ENCODE measurements around the gene SULT1A3.
A peak's percentile ranks its signal among the peaks of the same experiment; 100 is the strongest.
"Not testable (repeated sequence)": the region's sequence is repeated elsewhere in the genome, so short reads cannot be mapped to it uniquely, and the experiment has no call there.

The SULT1A3 gene

DNA sequence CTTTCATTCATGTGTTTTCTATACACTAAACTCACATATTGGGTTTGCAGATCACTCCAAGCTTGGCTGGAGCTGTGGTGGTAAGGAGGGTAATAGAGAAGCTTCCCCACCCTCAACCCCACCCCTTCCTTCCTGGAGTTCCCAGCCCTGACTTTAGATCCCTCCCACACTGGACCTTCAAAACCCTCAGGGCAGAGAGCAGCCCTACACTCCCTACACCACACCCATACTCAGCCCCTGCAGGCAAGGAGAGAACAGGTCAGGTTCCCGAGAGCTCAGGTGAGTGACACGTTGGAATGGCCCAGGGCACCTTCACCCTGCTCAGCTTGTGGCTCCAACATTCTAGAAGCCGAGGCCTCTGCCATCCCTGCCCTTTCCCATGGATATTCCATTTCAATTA lies at the start of gene SULT1A3:
Gene SULT1A3, plus strand, starts transcription at position 207 of the 400 bp plus-strand sequence. CDS start 1,474 bp downstream, outside the sequence.
- DNase-seq (ENCODE audit: low read depth in 3 of 3): not testable (repeated sequence)

DNA sequence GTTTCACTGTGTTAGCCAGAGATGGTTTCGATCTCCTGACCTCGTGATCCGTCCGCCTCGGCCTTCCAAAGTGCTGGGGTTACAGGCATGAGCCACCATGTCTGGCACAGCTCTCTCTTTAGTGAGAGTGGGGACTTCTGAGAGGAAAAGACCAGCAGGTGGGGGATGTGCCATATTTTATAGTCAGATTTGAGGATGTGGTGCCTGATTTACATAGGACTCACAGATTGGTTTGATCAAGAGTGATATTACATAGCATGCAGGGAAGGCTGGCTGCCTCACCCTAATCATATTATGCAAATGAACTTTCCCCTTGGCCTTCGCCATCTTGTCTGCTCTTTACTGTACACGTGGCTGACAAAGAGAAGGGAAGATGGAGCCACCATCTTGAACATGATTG lies 48.0 kb upstream of the SULT1A3 start:
- no peak for DNase-seq (ENCODE audit: low read depth in 3 of 3)

DNA sequence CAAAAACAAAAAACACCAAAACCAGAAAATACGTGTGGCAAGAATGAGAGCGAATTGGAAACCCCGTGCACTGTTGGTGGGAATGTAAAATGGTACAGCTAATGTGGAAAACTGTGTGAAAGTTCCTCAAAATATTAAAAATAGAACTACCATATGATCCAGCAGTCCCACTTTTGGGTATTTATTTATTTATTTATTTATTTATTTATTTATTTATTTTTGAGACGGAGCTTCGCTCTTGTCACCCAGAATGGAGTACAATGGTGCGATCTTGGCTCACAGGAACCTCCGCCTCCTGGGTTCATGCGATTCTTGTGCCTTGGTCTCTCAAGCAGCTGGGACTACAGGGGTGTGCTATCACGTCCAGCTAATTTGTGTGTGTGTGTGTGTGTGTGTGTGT lies 46.5 kb upstream of the SULT1A3 start:
- no peak for DNase-seq (ENCODE audit: low read depth in 3 of 3)

DNA sequence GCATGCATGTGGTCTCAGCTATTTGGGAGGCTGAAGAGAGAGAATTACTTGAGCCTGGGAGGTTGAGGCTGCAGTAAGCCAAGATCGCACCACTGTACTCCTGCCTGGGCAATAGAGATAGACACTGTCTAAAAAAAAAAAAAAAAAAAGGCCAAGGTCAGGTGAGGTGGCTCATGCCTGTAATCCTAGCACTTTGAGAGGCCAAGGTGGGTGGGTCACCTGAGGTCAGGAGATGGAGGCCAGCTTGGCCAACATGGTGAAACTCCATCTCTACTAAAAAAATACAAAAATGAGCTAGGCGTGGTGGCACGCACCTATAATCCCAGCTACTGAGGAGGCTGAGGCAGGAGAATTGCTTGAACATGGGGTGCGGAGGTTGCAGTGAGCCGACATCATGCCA lies 43.9 kb upstream of the SULT1A3 start:
- no peak for DNase-seq (ENCODE audit: low read depth in 3 of 3)

DNA sequence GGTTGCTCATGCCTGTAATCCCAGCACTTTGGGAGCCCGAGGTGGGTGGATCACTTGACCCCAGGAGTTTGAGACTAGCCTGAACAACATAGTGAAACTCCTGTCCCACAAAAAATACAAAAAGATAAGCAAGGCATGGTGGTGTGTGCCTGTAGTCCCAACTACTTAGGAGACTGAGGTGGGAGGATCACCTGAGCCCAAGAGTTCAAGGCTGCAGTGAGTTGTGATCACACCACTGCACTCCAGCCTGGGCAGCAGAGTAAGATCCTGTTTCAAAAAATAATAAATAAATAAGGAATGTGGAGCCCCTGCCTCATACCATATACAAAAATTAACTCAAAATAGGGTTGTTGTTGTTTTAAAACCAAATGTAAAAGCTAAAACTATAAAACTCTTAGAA lies 41.8 kb upstream of the SULT1A3 start:
- no peak for DNase-seq (ENCODE audit: low read depth in 3 of 3)

DNA sequence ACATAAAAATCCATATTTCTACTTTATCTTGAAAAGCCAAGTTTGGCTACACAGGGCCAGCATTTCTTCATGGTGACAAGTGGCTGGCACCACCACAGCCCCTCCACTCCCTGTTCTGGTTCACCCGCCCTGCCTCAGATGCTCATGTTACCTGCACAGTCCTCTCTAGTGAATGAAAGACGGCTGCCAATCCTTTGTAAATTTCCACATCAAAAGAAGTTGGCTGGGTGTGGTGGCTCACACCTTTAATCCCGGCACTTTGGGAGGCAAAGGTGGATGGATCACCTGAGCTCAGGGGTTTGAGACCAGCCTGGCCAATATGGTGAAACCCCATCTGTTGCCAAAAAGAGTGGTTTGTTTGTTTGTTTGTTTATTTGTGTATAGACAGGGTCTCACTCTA lies 35.5 kb upstream of the SULT1A3 start:
- DNase-seq (ENCODE audit: low read depth in 3 of 3): no peak

DNA sequence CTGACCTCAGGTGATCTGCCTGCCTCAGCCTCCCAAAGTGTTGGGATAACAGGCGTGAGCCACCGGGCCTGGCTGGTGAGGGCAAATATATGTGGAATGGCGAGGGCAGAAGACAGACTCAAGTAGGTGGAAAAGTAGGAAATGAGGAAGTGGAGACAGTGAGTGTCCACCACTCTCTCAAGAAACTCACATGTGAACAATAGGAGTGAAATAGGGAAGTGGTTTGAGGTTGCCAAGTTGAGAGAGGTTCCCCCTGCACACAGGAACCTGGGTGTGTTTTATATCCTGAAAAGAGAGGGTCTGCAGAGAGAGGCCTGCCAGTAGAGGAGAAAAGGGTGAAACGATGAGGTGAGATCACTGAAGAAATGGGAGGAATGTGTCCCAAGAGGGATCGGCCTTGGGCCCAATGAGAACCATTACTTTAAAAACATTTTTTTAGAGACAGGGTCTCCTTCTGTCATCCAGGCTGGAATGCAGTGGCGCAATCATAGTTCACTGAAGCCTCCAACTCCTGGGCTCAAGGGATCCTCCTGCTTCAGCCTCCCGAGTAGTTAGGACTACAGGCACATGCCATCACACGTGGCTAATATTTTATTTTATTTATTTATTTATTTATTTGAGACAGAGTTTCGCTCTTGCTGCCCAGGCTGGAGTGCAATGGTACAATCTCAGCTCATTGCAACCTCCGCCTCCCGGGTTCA lies 32.7 kb upstream of the SULT1A3 start:
- DNase-seq (ENCODE audit: low read depth in 3 of 3): no peak

DNA sequence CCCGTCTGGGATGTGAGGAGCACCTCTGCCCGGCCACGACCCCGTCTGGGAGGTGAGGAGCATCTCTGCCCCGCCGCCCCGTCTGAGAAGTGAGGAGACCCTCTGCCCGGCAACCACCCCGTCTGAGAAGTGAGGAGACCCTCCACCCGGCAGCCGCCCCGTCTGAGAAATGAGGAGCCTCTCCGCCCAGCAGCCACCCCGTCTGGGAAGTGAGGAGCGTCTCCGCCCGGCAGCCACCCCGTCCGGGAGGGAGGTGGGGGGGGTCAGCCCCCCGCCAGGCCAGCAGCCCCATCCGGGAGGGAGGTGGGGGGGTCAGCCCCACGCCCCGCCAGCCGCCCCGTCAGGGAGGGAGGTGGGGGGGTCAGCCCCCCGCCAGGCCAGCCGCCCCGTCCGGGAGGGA lies 30.3 kb upstream of the SULT1A3 start:
- DNase-seq (ENCODE audit: low read depth in 3 of 3): not testable (repeated sequence)

DNA sequence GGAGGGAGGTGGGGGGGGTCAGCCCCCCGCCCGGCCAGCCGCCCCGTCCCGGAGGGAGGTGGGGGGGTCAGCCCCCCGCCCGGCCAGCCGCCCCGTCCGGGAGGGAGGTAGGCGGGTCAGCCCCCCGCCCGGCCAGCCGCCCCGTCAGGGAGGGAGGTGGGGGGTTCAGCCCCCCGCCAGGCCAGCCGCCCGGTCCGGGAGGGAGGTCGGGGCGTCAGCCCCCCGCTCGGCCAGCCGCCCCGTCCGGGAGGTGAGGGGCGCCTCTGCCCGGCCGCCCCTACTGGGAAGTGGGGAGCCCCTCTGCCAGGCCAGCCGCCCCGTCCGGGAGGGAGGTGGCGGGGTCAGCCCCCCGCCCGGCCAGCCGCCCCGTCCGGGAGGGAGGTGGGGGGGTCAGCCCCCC lies 29.6 kb upstream of the SULT1A3 start:
- DNase-seq (ENCODE audit: low read depth in 3 of 3): not testable (repeated sequence)

DNA sequence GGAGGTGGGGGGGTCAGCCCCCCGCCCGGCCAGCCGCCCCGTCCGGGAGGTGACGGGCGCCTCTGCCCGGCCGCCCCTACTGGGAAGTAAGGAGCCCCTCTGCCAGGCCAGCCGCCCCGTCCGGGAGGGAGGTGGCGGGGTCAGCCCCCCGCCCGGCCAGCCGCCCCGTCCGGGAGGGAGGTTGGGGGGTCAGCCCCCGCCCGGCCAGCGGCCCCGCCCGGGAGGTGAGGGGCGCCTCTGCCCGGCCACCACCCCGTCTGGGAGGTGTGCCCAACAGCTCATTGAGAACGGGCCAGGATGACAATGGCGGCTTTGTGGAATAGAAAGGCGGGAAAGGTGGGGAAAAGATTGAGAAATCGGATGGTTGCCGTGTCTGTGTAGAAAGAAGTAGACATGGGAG lies 28.9 kb upstream of the SULT1A3 start:
- DNase-seq (ENCODE audit: low read depth in 3 of 3): not testable (repeated sequence)

DNA sequence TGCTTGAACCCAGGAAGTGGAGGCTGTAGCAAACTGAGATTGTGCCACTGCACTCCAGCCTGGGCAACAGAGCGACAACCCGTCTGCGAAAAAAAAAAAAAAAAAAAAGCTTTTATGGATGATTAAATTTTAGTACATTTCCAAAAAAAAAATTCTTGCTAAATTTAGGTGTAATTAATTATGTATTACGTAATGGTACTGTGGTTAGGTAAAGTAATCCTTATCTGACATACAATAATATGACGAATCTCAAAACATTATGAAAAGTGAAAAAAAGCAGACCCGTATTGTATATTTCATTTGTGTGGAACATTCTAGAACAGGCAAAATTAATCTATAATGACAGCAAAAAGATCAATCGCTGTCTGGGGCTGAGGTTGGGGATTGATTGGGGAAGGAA lies 26.0 kb upstream of the SULT1A3 start:
- DNase-seq (ENCODE audit: low read depth in 3 of 3): no peak

DNA sequence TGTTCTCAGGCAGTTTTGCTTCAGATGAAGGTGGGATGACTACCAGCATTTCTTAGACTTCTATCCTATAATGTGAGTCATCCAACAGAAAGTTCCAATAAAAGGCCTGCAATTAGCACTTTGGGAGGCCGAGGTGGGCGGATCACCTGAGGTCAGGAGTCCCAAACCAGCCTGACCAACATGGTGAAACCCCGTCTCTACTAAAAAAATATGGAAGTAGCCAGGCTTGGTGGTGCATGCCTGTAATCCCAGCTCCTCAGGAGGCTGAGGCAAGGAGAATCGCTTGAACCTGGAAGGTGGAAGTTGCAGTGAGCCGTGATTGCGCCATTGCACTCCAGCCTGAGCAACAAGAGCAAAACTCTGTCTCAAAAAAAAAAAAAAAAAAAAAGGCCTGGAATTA lies 22.2 kb upstream of the SULT1A3 start:
- not testable (repeated sequence) for DNase-seq (ENCODE audit: low read depth in 3 of 3)

DNA sequence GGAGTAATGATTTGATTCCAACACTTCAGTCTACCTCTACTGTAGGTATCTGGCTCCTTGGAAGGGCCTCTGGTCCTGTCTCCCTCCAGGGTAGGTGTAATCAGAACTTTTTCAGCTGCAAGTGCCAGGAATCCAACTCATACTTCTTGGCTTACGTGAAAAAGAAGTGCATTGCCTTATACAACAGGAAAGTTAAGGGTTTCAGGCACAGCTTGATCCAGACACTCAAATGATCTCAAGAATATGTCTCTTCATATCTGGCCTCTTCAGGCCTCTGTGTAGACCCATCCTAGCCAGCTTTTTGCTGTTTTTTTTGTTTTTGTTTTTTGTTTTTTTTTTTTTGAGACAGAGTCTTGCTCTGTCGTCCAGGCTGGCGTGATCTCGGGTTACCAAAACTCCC lies 19.9 kb upstream of the SULT1A3 start:
- no peak for DNase-seq (ENCODE audit: low read depth in 3 of 3)

DNA sequence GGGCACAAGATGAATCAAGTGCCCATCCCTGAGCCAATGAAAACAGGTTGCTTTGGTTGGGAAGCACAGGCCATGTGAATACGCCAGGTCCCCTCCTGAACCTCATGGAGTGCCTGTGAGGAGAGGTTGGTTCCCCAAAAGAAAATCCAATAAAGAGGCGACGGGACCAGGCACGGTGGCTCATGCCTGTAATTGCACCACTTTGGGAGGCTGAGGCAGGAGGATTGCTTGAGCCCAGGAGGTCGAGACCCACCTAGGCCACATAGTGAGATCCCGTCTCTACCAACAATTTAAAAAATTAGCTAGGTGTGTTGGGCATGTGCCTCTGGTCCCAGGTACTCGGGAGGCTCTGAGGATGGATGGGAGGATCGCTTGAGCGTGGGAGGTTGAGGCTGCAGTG lies 19.1 kb upstream of the SULT1A3 start:
- DNase-seq (ENCODE audit: low read depth in 3 of 3): no peak

DNA sequence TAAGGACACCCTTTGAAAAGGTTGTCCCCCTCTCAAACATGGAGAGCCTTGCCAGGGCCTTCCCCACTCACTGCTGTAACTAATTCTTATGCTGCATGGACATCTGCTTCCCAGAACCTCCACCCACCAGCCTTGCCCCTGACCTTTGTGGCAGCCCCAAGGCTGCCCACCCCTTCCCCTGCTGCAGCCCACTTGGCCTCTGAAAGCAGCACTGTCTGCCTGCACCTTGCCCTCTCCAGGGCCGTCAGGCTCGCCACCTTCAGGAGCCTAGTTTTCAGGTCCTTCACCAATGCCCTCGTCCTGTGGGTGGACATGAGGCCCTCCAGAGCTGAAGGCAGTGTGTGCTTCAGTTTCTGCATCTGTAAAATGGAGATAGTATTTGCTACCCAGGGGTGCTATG lies 18.3 kb upstream of the SULT1A3 start:
- DNase-seq (ENCODE audit: low read depth in 3 of 3): no peak

DNA sequence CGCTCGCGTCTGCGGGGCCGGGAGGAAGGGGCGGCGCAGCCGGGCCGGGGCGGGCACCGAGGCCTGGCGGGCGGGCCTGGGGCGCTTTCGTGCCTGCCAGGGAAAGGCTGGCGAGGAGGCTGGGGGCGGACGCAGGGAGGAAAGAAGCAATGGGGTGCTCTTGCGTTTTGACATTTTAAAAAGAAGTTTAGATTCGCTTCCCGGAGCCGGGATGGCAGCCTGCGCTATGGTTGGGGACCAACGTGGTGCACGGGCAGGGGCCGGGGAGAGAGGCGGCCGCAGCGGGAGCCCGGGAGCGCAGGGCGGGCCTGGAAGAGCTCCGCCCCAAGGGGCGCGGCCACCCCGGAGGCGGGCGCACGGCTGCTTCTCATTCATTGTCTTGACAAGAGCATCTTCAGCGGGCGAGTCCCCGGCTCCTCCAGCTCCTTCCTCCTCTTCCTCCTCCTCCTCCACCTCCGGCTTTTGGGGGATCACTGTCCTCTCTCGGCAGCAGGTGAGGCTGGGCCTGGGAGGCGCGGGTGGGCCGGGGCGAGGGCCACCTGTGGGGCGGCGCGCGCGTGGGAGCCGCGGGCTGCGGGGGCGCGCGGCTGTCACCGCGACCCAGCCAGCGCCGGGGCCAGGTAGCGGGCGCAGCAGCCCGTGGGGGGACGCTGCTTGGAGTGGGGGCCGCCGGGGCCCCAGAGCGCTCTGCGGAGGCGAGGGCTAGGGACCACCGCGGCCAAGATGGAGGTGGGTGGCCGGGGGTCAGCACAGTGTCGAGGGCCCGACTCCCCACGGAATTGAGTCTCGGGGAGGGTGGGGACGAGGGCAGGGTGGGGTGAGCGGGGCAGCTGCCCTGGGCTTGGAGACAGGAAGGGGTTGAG lies 15.6 kb upstream of the SULT1A3 start, which contains the start of gene CORO1A:
Gene CORO1A, plus strand, starts transcription at position 370 of the 863 bp plus-strand sequence. CDS start 1,608 bp downstream, outside the sequence.
- DNase-seq (ENCODE audit: low read depth in 3 of 3): peak; percentile 64 to 78 (median 68)

DNA sequence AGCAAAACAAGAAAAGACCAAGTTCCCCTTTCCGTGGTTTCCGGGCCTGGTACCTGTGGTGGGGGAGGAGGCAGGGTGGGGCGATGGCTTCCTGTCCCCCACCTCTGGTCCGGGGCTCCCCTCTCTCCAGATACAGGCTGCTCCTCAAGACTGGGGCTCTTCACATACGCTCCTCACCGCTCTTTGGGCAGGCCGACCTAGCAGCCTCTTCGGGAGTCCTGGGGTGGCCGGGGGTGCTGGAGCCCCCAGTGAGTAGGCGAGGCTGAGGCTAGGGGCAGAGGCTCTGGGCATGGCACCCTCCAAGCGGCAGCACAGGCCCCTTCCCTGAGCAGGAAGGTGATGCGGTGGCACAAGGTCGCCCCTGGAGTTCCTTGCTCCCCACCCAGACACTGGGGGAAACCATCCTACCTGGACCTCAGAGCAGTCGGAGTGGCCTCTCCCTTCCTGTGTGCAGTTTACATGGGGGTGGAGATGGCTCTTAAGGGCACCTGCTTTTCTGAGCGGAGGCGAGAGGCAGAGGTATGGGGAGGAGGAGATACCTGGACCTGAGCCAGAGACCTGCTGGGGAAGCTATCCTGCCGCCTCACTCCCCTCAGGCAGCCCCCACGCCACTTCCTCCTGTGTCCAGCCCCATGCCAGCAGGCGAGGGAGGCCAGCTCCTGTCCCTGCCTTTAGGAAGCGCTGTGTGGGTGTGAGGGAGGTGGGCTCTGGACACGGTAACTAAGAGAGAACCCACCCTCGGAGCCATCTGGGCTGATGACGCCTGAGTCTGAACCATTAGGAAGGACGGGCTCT lies 14.8 kb upstream of the SULT1A3 start:
- DNase-seq (ENCODE audit: low read depth in 3 of 3): peak; percentile 30 to 58 (median 42)

DNA sequence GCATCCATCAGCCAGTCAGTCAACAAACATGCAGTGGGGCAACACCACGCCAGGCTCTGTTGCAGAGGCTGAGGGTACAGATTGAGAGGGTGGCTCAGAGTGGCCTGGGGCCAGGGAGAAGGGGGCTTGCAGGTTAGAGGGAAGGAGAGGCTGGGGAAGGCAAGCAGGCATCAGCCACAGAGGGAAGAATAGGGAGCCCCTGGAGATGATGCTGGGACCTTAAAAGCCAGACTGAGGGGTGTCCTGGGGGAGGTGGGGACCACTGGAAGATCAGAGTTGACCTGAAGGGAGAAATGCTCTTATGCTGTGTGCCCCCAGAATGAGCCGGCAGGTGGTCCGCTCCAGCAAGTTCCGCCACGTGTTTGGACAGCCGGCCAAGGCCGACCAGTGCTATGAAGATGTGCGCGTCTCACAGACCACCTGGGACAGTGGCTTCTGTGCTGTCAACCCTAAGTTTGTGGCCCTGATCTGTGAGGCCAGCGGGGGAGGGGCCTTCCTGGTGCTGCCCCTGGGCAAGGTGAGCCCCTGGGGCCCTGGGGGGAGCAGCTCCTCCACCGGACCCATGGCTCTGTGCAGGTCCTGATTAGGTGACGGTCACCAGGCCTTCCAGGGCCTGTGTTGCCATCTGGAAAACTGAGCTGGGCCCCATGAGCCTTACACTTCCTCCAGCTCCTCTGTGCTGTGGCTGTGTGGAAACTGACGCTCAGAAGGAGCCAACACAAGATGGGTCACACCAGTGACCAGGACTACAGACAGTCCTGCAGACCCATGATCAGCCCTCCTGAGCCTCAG lies 14.0 kb upstream of the SULT1A3 start:
- peak in 2 of 3 experiments; percentile 15 to 24 for DNase-seq (ENCODE audit: low read depth in 3 of 3)

DNA sequence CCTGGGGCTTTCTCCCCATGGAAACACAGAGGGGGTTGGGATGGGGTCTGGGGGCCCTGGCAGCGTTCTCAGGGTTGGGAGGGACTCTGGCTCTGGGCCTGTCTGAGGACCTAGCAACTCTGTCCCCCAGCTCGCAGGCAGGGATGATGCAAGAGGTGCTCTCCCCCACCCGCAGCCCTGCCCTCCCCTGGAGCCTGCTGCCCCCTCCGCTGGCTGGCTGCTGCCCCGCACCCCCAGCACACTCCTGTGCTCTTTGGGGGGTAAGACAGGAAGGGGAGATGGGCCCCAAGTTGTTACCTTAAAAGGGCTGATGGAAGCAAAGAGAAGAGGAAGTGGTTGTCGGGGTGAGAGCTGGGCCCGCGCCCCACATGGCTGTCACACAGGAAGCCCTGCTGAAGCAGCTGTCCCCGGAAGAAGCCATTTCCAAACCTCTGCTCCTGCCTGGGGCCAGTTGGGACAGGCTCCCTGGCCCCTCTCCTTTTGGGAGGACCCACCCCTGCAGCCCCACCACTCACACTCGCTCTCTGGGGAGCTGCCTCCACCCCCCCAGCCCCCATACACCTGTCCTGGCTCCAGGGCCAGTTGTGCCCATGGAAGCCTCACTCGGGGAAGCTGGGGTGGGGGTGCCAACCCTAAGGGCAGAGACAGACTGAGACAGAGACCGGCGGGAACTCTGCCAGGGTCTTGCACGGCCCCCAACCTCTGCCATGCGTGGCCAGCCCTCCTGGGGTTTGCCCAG lies 13.2 kb upstream of the SULT1A3 start:
- DNase-seq (ENCODE audit: low read depth in 3 of 3): peak; percentile 58 to 64 (median 60)

DNA sequence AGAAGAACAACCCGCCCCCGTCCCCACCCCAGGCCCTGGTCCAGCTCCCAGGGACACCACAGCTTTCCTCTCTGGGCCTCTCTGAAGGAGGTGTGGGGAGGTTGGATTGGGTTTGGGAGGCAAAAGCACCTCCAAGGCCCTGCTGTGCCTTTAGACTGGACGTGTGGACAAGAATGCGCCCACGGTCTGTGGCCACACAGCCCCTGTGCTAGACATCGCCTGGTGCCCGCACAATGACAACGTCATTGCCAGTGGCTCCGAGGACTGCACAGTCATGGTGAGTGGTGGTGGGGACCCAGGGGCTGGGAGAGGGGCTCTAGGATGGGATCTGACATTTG lies 12.6 kb upstream of the SULT1A3 start:
- peak in 2 of 3 experiments; percentile 5 to 18 for DNase-seq (ENCODE audit: low read depth in 3 of 3)
